GM18909 (cell line): ENCODE measurements around the gene WBP2NL.
"Not testable (repeated sequence)": the region's sequence is repeated elsewhere in the genome, so short reads cannot be mapped to it uniquely, and the experiment has no call there.

Experiments
- ATAC-seq: cut with Tn5 transposase; IDR thresholded peaks from one replicate; pipeline ENCODE4 v1.9.1; 2021; ENCODE audit warnings: mild to moderate bottlenecking; ENCODE audit not compliant: unreplicated experiment, poor library complexity

The WBP2NL gene

GRCh38 chr22:41998361-41999261 is at the start of gene WBP2NL:
Gene WBP2NL, plus strand, starts transcription at chr22:41998788. Its CDS starts 31 bp downstream, at chr22:41998819.
- ATAC-seq, result peak; percentile 94

GRCh38 chr22:41948928-41949296 is 49.7 kb upstream of the WBP2NL start:
- ATAC-seq, result not testable (repeated sequence)

- no peak for ATAC-seq
Observed at GRCh38 chr22:41949297-41949965, 49.2 kb upstream of the WBP2NL start.

- ATAC-seq, result no peak
Observed at GRCh38 chr22:41951898-41952474, 46.6 kb upstream of the WBP2NL start, which contains the start of gene SMIM45. Gene SMIM45, plus strand, starts transcription at chr22:41952150.

- ATAC-seq, result no peak
Observed at GRCh38 chr22:41952713-41953112, 45.9 kb upstream of the WBP2NL start.

- ATAC-seq, result peak; percentile 33
Observed at GRCh38 chr22:41957941-41958556, 40.5 kb upstream of the WBP2NL start.

GRCh38 chr22:41963453-41964111 is 35.0 kb upstream of the WBP2NL start:
- ATAC-seq, result no peak

GRCh38 chr22:41964112-41964491 is 34.5 kb upstream of the WBP2NL start:
- no peak for ATAC-seq

- no peak for ATAC-seq
Observed at GRCh38 chr22:41966225-41966606, 32.4 kb upstream of the WBP2NL start.

- ATAC-seq, result no peak
Observed at GRCh38 chr22:41966607-41967240, 31.9 kb upstream of the WBP2NL start.

- no peak for ATAC-seq
Observed at GRCh38 chr22:41968601-41969000, 30.0 kb upstream of the WBP2NL start.

GRCh38 chr22:41969110-41969646 is 29.4 kb upstream of the WBP2NL start, which contains the start of gene SEPTIN3:
Gene SEPTIN3, plus strand, starts transcription at chr22:41969443. Its CDS starts 2,050 bp downstream, at chr22:41971493.
- no peak for ATAC-seq

GRCh38 chr22:41970601-41971000 is 28.0 kb upstream of the WBP2NL start:
- ATAC-seq, result no peak

GRCh38 chr22:41971431-41971830 is 27.2 kb upstream of the WBP2NL start:
- no peak for ATAC-seq

GRCh38 chr22:41974691-41975290 is 23.8 kb upstream of the WBP2NL start:
- no peak for ATAC-seq

GRCh38 chr22:41975299-41976069 is 23.1 kb upstream of the WBP2NL start:
- ATAC-seq, result no peak

GRCh38 chr22:41976070-41976901 is 22.3 kb upstream of the WBP2NL start:
- no peak for ATAC-seq
